HG03097 (cell line): ENCODE results near the gene ACP2.

Experiments
- ATAC-seq: cut with Tn5 transposase; IDR thresholded peaks from one replicate; pipeline ENCODE4 v1.9.1; 2021; ENCODE audit not compliant: unreplicated experiment, low FRiP score

Gene ACP2

GRCh38 chr11:47269002-47269828, 20.6 kb upstream of the ACP2 start:
- ATAC-seq: peak; percentile 39

DNA sequence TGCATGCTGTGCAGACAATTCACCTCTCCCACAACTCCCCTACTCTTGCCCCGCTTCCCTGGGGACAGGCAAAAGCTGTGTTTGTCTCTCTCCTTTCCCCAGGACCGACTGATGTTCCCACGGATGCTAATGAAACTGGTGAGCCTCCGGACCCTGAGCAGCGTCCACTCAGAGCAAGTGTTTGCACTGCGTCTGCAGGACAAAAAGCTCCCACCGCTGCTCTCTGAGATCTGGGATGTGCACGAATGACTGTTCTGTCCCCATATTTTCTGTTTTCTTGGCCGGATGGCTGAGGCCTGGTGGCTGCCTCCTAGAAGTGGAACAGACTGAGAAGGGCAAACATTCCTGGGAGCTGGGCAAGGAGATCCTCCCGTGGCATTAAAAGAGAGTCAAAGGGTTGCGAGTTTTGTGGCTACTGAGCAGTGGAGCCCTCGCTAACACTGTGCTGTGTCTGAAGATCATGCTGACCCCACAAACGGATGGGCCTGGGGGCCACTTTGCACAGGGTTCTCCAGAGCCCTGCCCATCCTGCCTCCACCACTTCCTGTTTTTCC, 19.9 kb upstream of the ACP2 start:
- no peak for ATAC-seq

- no peak for ATAC-seq
Observed at GRCh38 chr11:47267876-47268275, 19.3 kb upstream of the ACP2 start.

- ATAC-seq: no peak
Observed at GRCh38 chr11:47264521-47264920, 15.9 kb upstream of the ACP2 start.

DNA sequence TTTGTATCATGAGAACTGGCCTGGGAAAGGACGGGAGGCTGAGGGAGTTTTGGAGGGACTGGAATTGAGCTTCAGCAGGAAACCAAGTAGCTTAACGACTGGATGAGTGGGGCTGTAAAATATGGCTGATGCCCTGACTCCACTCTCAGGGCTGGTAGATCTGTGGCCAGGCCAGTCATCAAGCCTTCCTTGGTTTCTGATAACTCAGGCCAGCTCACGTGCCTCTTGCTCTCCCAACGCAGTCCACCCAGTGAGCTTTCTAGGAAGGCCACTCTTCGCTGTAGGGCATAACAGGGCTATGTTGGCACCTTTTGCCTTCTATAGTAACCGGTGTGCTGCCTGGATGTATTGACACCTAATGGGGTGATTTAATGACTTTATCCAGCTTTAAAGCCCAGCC, 15.5 kb upstream of the ACP2 start:
- no peak for ATAC-seq

DNA sequence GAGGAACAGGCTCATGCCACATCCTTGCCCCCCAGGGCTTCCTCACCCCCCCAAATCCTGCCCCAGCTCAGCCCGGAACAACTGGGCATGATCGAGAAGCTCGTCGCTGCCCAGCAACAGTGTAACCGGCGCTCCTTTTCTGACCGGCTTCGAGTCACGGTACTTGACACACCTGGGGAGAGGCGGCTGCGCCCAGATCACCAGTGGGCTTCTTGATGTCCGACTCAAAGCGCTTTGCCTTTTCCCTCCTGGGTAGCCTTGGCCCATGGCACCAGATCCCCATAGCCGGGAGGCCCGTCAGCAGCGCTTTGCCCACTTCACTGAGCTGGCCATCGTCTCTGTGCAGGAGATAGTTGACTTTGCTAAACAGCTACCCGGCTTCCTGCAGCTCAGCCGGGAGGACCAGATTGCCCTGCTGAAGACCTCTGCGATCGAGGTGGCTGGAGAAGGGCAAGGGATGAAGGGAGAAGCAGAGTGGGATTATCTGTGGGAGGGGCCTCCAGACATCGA, 12.7 kb upstream of the ACP2 start:
- no peak for ATAC-seq

GRCh38 chr11:47260366-47260765, 11.8 kb upstream of the ACP2 start:
- ATAC-seq: no peak

DNA sequence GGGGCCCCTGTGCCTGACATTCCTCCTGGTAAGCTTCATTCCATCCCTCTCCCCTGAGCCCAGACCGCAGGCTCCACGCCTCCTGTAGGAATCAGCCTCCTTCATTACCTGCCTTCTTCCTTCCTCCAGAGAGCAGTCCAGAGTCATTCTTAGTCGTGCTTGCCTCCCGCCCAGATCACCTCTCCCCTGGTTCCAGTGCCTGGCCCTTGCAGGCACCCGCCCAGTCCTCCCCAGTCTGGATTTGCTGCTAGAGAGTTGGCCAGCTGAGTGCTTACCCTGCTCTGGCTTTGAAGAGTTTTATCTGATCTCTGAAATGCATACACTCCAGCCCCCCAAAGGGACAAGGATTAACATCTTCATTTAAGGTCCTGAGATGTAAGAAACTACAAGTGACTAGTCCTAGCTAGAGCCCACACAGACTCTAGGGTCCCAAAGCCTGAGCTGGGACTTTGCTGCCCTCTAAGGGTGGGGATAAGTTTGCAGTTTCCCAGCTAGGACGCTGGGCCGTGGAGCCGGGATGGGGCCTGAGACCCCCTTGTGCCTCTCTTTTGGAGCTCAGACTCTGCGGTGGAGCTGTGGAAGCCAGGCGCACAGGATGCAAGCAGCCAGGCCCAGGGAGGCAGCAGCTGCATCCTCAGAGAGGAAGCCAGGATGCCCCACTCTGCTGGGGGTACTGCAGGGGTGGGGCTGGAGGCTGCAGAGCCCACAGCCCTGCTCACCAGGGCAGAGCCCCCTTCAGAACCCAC, 10.8 kb upstream of the ACP2 start:
- no peak for ATAC-seq

DNA sequence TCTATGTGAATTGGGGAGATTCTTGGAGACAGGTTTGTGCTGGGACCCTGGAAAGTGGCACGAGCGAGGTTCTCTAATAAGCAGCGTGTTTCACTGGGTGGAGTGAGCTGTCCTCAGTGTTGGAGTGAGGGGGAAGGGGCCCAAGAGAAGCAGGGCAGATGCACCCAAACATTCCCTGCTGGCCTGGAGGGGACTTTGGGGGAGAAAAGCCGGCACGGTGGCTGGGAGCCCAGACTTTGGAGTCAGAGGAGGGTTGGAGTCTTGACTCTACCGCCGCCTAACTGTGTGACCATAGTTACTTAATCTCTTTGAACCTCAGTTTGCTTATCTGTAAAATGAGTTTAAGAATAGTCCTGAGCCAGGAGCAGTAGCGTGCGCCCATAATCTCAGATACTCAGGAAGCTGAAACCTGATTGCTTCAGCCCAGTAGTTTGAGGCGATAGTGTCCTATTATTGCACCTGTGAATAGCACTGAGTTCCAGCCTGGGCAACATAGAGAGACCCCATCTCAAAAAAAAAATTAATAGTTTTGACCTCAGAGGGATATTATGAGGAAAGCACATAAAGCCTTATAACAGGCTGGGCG, 9.8 kb upstream of the ACP2 start:
- no peak for ATAC-seq

DNA sequence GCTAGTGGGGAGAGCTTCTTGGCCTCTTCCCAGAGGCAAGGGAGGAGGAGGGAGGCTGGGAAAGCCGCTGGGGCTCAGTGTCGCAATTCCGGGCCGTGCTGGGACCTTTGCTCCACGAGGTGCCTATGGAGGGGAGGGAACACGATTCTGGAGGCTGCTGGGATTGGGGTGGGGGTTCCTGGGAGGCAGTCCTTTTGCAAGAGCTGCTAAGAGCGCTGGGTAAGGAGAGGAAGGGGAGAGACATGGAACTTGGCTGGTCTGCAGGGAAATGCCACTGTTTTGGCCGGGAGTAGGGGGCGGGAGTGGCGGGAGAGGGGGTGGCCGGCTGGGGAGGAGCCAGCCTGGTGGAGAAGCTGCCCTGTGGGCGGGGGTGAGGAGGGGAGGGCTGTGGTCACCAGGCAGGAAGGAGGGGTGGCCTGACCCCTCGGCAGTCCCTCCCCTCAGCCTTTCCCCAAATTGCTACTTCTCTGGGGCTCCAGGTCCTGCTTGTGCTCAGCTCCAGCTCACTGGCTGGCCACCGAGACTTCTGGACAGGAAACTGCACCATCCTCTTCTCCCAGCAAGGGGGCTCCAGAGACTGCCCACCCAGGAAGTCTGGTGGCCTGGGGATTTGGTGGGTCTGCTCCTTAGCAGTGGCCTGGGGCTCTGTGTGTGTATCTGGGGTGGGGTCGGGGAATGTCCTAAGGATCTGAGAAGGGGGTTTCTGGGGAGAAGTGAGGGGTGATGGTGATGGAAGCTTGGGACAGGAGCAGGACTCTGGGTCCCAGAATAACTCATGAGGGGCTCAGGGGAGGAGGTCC, 9.1 kb upstream of the ACP2 start, which contains the start of gene NR1H3:
TSS of gene NR1H3 (plus strand) at position 480 of the 800 bp plus-strand sequence. CDS start 1,221 bp downstream, outside the sequence.
- no peak for ATAC-seq

GRCh38 chr11:47257177-47257516, 8.5 kb upstream of the ACP2 start:
- ATAC-seq: no peak

GRCh38 chr11:47256374-47256773, 7.8 kb upstream of the ACP2 start:
- ATAC-seq: no peak

DNA sequence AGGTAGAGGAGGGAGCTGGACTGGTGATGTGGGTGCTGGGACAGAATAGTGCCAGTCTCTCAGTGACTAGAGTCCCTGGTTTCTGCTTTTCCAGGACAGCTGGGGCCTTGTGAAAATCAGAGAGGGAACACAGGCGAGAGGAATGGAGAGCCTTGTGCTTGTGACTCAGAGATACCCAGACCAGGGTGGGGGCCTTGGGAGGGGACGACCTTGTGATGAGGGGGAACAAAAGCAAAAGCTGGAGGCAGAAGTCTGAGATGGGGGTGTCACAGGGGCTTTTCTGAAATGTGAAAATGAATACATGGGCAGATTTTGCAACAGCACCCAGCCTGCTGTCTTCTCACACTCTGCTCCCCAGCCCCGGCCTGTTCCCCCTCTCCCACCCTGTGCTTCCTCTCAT, 5.8 kb upstream of the ACP2 start:
- no peak for ATAC-seq

- no peak for ATAC-seq
Observed at GRCh38 chr11:47253660-47254059, 5.0 kb upstream of the ACP2 start.

- no peak for ATAC-seq
Observed at GRCh38 chr11:47251751-47252150, 3.1 kb upstream of the ACP2 start.

- ATAC-seq: no peak
Observed at GRCh38 chr11:47249378-47249715, 733 bp upstream of the ACP2 start.

GRCh38 chr11:47248304-47248663, 330 bp downstream of the ACP2 start:
- ATAC-seq: peak; percentile 23

DNA sequence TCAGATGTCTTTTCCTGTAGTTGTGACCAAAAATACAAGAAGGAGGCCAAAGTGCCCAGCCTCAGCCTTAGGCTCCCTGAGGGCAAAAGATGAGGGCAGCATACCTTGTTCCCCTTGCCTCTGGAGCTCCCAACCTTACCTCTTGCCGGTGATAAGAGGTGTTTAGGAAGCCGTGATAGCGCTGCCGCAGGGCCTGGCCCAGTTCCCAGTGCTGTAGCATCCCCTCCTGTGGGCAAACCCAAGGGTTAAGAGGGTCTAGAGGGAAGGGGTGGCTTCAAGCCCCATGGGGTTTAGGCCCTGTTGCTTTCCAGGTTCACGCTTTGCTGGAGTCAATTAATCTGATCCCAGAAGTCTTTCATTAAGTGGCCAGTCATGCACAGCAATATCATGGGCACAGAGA, 1.1 kb downstream of the ACP2 start:
- ATAC-seq: no peak

DNA sequence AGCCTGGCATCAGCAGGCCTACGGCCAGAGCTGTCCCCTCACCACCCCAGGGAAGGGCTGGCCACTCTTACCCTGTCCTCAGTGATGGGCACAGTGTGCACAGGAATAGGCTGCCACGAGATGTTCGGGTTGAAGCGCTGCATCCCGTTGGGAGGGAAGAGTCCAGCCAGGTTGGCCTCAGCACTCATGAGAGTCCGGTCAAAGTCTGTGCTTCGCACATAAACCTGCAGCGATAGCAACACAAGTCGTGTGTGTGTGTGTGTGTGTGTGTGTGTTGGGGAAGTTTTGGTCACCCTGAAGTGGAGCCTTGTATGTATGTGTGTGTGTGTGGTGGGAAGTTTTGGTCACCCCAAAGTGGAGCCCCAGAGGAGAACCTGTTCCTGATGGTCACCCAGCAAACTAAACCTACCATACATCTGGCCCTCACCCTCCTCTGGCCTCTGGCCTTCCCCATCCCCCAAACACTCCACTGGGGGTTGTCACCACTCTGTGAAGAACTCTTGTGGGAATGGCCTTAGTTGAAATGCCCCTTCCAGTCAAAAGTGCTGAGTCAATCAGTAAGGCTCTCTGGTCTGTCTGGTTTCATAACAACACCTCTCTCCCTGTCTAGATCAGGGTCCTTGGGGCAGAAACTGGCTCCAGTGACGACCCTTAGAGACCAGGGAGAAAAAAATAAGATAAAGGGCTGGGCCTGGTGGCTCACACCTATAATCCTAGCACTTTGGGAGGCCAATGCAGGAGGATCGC, 2.8 kb downstream of the ACP2 start:
- ATAC-seq: no peak
